OCI-LY3 (cell line): ENCODE results near the gene IL1RAP.

Experiments
- H2AFZ ChIP-seq: fragments of 200-600, 300-600 bp; shearing (Covaris generic); 2 replicates; pipeline ENCODE4 v1.6.0; 2014; ENCODE audit warnings: antibody characterized with exemption, low read depth, low read length
- H3K27ac ChIP-seq: fragments of 200-600, 300-600 bp; sonication (generic); 2 replicates; pipeline ENCODE4 v1.5.1; 2014; ENCODE audit warnings: mild to moderate bottlenecking, low read length, moderate library complexity, mixed read lengths
- H3K27me3 ChIP-seq: fragments of 200-600, 300-600 bp; sonication (generic); 2 replicates; pipeline ENCODE4 v1.6.1; 2014; ENCODE audit warnings: low read depth, low read length, mixed read lengths
- H3K36me3 ChIP-seq: fragments of 200-600, 300-600 bp; sonication (generic); replicated peaks from 2 replicates; pipeline ENCODE3; 2014; ENCODE audit warnings: low read depth, low read length, mixed read lengths
- H3K4me1 ChIP-seq: fragments of 300-600, 200-600 bp; sonication (generic); 2 replicates; pipeline ENCODE4 v1.6.1; 2014; ENCODE audit warnings: low read length, mixed read lengths
- H3K4me2 ChIP-seq: fragments of 200-600, 300-600 bp; sonication (generic); 2 replicates; pipeline ENCODE4 v1.6.1; 2014; ENCODE audit warnings: low read length, mixed read lengths
- H3K4me3 ChIP-seq: fragments of 300-600, 200-600 bp; sonication (generic); 2 replicates; pipeline ENCODE4 v1.5.1; 2014; ENCODE audit warnings: antibody characterized with exemption, mild to moderate bottlenecking, low read length, moderate library complexity
- H3K79me2 ChIP-seq: fragments of 300-600, 200-600 bp; shearing (Covaris generic); 2 replicates; pipeline ENCODE4 v1.6.1; 2014; ENCODE audit warnings: mild to moderate bottlenecking, low read length, mixed read lengths
- H3K9ac ChIP-seq: fragments of 300-600, 200-600 bp; shearing (Covaris generic); 2 replicates; pipeline ENCODE4 v1.6.0; 2014; ENCODE audit warnings: mild to moderate bottlenecking, low read length, moderate library complexity
- H3K9me3 ChIP-seq: fragments of 200-600, 300-600 bp; shearing (Covaris generic); 2 replicates; pipeline ENCODE4 v1.6.1; 2014; ENCODE audit warnings: low read length, mixed read lengths; ENCODE audit not compliant: insufficient read depth
- H4K20me1 ChIP-seq: fragments of 200-600, 300-600 bp; sonication (generic); 2 replicates; pipeline ENCODE4 v1.6.1; 2016; ENCODE audit warnings: low read length, mixed read lengths; ENCODE audit not compliant: insufficient read depth
- EZH2phosphoT487 ChIP-seq: fragments of 200-600 bp; shearing (Covaris generic); IDR thresholded peaks from 2 replicates; pipeline ENCODE4 v1.6.1; 2018; ENCODE audit warnings: antibody characterized with exemption, mixed run types, low read depth
- TF ChIP-seq, protein P1 (sequence below): fragments of 200-600, 300-600 bp; sonication (generic); IDR thresholded peaks from 2 replicates; pipeline ENCODE4 v1.5.1; 2014; ENCODE audit warnings: antibody characterized with exemption, low read length, low read depth

The IL1RAP gene

GRCh38 chr3:190686011-190686410, 172.1 kb downstream of the IL1RAP start:
- H3K36me3 ChIP-seq: no peaks in the 10 kb centered on the region
- no peaks in the 10 kb centered on the region for H3K4me1 ChIP-seq
- H2AFZ ChIP-seq: no peak overlapping the region
- H3K4me3 ChIP-seq: no peak overlapping the region
- H4K20me1 ChIP-seq: no peaks in the 10 kb centered on the region
- no peaks in the 10 kb centered on the region for H3K79me2 ChIP-seq
- 0 out of 2 replicates have a peak, but pooled peaks cover 5% of the 10 kb centered on the region for H3K9me3 ChIP-seq
- H3K4me2 ChIP-seq: no peak overlapping the region
- H3K27me3 ChIP-seq: no peaks in the 10 kb centered on the region
- TF ChIP-seq EZH2phosphoT487: no peak
- TF ChIP-seq, protein P1, sequence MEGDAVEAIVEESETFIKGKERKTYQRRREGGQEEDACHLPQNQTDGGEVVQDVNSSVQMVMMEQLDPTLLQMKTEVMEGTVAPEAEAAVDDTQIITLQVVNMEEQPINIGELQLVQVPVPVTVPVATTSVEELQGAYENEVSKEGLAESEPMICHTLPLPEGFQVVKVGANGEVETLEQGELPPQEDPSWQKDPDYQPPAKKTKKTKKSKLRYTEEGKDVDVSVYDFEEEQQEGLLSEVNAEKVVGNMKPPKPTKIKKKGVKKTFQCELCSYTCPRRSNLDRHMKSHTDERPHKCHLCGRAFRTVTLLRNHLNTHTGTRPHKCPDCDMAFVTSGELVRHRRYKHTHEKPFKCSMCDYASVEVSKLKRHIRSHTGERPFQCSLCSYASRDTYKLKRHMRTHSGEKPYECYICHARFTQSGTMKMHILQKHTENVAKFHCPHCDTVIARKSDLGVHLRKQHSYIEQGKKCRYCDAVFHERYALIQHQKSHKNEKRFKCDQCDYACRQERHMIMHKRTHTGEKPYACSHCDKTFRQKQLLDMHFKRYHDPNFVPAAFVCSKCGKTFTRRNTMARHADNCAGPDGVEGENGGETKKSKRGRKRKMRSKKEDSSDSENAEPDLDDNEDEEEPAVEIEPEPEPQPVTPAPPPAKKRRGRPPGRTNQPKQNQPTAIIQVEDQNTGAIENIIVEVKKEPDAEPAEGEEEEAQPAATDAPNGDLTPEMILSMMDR: no peak
- H3K27ac ChIP-seq: no peak overlapping the region
- no peak overlapping the region for H3K9ac ChIP-seq

- H3K27ac ChIP-seq: no peak overlapping the region
- H3K9ac ChIP-seq: no peak overlapping the region
- H4K20me1 ChIP-seq: no peaks in the 10 kb centered on the region
- no peak overlapping the region for H3K4me3 ChIP-seq
- no peak overlapping the region for H2AFZ ChIP-seq
- H3K4me2 ChIP-seq: no peak overlapping the region
- no peaks in the 10 kb centered on the region for H3K27me3 ChIP-seq
- H3K4me1 ChIP-seq: no peaks in the 10 kb centered on the region
- H3K9me3 ChIP-seq: 0 out of 2 replicates have a peak, but pooled peaks cover 5% of the 10 kb centered on the region
- TF ChIP-seq, protein P1: no peak
- no peak for TF ChIP-seq EZH2phosphoT487
- H3K36me3 ChIP-seq: no peaks in the 10 kb centered on the region
- H3K79me2 ChIP-seq: no peaks in the 10 kb centered on the region
Measured at GRCh38 chr3:190690246-190690645, 176.4 kb downstream of the IL1RAP start.

DNA sequence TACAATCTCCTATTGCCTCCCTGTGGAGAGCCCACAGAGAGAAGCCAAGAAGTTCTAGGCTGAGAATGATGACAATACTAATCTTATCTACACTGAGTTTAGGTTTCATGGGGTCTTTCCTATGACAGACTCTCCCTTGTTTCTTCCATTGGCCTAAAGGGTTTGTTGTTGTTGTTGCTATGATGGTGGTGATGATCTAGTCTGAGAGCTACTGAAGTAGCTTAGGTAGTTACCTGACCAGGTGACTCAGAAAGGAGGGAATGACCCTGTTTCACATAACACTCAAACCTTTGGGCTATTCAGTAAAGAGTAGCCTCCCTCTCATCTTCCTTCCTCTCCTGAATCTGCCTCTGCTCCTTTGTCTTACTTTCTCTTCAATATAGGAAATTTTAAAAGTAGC, 178.4 kb downstream of the IL1RAP start:
- Histone ChIP-seq H4K20me1 (no peaks in the 10 kb centered on the region), H3K27me3 (no peaks in the 10 kb centered on the region), H3K27ac (no peak overlapping the region), H3K9me3 (0 out of 2 replicates have a peak, but pooled peaks cover 5% of the 10 kb centered on the region), H3K79me2 (no peaks in the 10 kb centered on the region), H3K4me2 (no peak overlapping the region), H2AFZ (no peak overlapping the region), H3K36me3 (no peaks in the 10 kb centered on the region), H3K4me1 (no peaks in the 10 kb centered on the region), H3K9ac (no peak overlapping the region), H3K4me3 (no peak overlapping the region)
- TF ChIP-seq, protein P1: no peak
- TF ChIP-seq EZH2phosphoT487: no peak

GRCh38 chr3:190694335-190695001, 180.6 kb downstream of the IL1RAP start:
- Histone ChIP-seq H2AFZ (no peak overlapping the region), H3K9ac (no peak overlapping the region), H3K79me2 (no peaks in the 10 kb centered on the region), H3K9me3 (no peaks in the 10 kb centered on the region), H3K27ac (no peak overlapping the region), H3K4me2 (no peak overlapping the region), H4K20me1 (no peaks in the 10 kb centered on the region), H3K4me1 (no peaks in the 10 kb centered on the region), H3K36me3 (no peaks in the 10 kb centered on the region), H3K4me3 (no peak overlapping the region), H3K27me3 (no peaks in the 10 kb centered on the region)
- no peak for TF ChIP-seq EZH2phosphoT487
- TF ChIP-seq, protein P1: no peak
